CD4-positive, alpha-beta T cell treated with Interleukin-15 for 1 hour (primary cell): Measurements from ENCODE around the gene HOXD9.

Source experiments
- DNase-seq: peaks from one replicate; pipeline ENCODE4 v3.0.0-alpha.2; 2020

HOXD9 gene

GRCh38 chr2:176157499-176158185 is 35.1 kb downstream of the HOXD9 start:
- no peak for DNase-seq

- no peak for DNase-seq
Measured at GRCh38 chr2:176158186-176158591, 35.7 kb downstream of the HOXD9 start.

- DNase-seq, result no peak
Measured at GRCh38 chr2:176158855-176159662, 36.5 kb downstream of the HOXD9 start.

GRCh38 chr2:176159663-176160250 is 37.2 kb downstream of the HOXD9 start:
- DNase-seq, result no peak

GRCh38 chr2:176160251-176160985 is 37.9 kb downstream of the HOXD9 start:
- no peak for DNase-seq

- no peak for DNase-seq
Measured at GRCh38 chr2:176160986-176161824, 38.7 kb downstream of the HOXD9 start.

GRCh38 chr2:176161825-176162626 is 39.5 kb downstream of the HOXD9 start:
- no peak for DNase-seq

- no peak for DNase-seq
Measured at GRCh38 chr2:176162911-176163671, 40.6 kb downstream of the HOXD9 start.

- no peak for DNase-seq
Measured at GRCh38 chr2:176163672-176164056, 41.1 kb downstream of the HOXD9 start.

GRCh38 chr2:176164201-176164600 is 41.7 kb downstream of the HOXD9 start:
- no peak for DNase-seq

GRCh38 chr2:176164611-176165369 is 42.3 kb downstream of the HOXD9 start:
- DNase-seq, result no peak

- DNase-seq, result no peak
Measured at GRCh38 chr2:176165370-176166050, 43.0 kb downstream of the HOXD9 start.

GRCh38 chr2:176166272-176166671 is 43.8 kb downstream of the HOXD9 start:
- no peak for DNase-seq

GRCh38 chr2:176167398-176167797 is 44.9 kb downstream of the HOXD9 start:
- DNase-seq, result no peak

- DNase-seq, result no peak
Measured at GRCh38 chr2:176169181-176169580, 46.7 kb downstream of the HOXD9 start.

- no peak for DNase-seq
Measured at GRCh38 chr2:176169711-176170110, 47.2 kb downstream of the HOXD9 start.

GRCh38 chr2:176170602-176171305 is 48.2 kb downstream of the HOXD9 start:
- DNase-seq, result no peak

GRCh38 chr2:176171351-176172006 is 49.0 kb downstream of the HOXD9 start:
- no peak for DNase-seq
